CD4-positive, alpha-beta T cell treated with Interleukin-6 for 4 hours (primary cell): Measurements from ENCODE around the gene P4HA2.

ENCODE experiments used
- DNase-seq: peaks from one replicate; pipeline ENCODE4 v3.0.0-alpha.2; 2020; ENCODE audit warnings: mixed read lengths

Gene P4HA2

DNA sequence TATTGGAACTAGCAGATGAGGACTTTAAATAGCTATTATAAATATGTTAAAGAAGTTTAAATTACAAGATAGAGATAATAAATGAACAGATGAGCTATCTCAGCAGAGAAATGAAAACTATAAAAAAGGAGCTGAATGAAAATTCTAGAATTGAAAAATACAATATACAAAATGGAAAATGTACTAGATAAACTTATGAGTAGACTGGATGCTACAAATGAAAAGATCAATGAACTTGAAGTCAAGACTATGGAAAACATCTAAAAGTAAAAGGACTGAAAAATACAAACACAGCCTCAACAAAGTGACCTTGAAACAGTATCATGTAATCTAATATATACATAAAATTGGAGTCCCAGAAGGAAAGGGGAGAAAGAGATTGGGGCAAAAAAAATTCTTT lies 19.2 kb upstream of the P4HA2 start:
- DNase-seq, result no peak

- no peak for DNase-seq
Measured at GRCh38 chr5:132245593-132245992, 17.9 kb upstream of the P4HA2 start.

DNA sequence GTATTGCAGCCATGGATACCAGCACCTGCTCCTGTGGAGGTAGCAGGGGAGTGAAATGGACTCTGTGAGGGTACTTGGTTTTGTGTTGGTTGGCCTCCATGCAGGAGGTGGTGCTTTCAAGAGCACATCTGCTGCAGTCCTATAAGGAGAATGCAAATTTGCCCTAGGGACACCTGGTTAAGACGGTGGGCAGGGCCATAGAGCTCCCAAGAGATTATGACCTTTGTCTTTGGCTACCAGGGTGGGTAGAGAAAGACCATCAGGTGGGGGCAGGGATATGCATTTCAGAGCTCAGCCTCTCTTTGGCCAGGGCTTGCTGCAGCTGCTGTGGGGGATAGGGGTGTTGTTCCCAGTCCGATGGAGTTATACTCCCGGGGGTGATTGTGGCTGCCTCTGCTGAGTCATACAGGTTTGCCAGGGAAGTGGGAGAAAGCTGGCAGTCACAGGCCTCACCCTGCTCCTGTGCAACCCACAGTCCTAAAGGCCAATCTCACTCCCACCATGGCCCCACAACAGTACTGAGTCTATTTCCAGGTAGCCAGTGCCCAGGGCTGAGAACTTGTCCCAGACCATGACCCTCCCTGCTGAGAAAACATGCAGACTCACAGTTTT lies 15.8 kb upstream of the P4HA2 start:
- DNase-seq, result no peak

GRCh38 chr5:132239776-132240175 lies 12.1 kb upstream of the P4HA2 start:
- no peak for DNase-seq

DNA sequence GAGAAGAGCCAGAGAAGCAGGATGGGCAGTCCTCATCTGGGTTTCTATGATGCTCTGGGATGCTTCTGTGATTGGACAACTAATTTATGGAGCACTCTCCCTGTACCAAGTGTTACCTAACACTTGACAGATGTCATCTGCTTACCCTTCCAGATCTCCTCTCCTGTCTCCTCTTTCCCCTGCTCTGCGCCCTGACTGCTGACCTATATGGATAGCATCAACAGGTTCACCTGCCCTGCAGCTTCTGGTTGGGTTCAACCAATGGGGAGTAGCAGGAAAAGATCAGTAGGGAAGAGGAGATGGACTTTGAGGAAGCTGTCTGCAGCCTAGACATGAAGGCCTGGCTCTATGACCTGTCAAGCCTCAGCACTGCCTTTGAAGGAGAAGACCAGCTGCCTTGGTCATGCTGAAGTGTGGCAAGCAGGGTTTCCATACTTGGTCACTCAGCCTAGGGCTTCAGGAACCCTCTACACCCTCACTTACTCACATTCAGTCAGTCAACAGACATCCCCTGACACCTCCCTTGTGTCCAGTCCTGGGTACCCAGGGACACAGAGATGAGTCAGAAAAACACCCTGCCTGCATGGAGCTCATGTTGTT lies 11.3 kb upstream of the P4HA2 start:
- no peak for DNase-seq

GRCh38 chr5:132238169-132238744 lies 10.6 kb upstream of the P4HA2 start:
- DNase-seq, result peak; percentile 66

- no peak for DNase-seq
Measured at GRCh38 chr5:132237670-132238069, 10.0 kb upstream of the P4HA2 start.

- DNase-seq, result no peak
Measured at GRCh38 chr5:132237141-132237540, 9.5 kb upstream of the P4HA2 start.

GRCh38 chr5:132235340-132235739 lies 7.7 kb upstream of the P4HA2 start:
- DNase-seq, result no peak

GRCh38 chr5:132234684-132235062 lies 7.0 kb upstream of the P4HA2 start:
- DNase-seq, result no peak

DNA sequence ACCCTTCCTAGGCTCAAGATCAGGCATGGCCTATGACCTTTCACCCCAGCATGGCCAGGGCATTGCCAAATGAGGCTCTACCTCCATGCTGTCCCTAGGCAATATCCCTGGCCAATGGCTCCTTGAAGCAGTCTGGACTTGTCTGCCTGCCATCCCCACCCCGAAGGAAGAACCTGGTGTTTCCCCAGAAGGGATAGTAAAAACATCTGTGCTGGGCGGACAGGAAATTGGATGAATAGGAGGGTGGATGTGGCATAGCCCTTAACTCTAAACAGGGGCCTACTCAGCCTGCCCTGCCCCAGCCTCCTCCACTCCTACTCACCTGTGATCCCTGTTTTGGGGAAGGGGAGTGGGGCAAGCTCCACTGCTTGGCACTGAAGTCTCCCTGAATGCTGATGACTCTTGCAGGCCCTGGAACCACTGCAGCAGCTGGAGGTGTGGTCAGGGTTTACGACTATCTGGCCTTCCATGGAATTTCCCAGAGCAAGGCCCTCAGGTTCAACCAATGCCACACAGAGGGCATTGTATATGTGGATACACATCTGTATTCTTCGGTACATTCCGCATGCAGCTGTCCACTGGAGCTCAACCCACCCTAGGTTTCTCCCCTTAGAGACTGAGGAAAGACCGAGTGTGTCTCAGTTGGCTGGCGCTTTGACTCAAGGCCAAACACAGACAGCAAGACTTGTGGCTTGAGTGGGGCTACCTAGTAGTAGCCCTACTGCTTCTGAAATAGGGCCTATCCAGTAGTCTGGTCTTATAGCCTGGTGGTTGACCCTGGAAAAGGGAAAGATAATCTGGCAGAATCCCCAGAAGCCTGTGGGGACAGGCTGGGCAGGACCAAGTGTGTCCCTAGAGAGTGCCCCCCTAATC lies 6.4 kb upstream of the P4HA2 start:
- no peak for DNase-seq

- no peak for DNase-seq
Measured at GRCh38 chr5:132233081-132233480, 5.4 kb upstream of the P4HA2 start.

GRCh38 chr5:132232465-132232864 lies 4.8 kb upstream of the P4HA2 start:
- no peak for DNase-seq

DNA sequence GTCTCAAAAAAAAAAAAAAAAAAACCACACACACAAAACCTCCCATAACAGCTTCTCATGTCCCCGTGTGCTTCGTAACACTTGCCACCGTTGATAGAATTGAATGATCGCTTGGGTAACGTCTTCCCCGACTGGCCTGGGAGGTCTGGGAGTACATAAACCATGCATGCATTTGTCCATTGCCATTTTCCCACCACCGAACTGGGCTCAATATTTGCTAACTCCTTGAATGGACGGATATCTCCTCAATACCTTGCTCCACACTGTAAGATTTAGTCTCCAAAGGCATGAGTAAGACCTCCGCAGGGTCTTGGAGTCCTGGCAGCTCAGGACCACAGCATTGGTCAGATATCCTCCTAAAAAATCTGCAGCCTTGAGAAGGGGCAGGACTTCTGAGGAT lies 3.2 kb upstream of the P4HA2 start:
- DNase-seq, result no peak

DNA sequence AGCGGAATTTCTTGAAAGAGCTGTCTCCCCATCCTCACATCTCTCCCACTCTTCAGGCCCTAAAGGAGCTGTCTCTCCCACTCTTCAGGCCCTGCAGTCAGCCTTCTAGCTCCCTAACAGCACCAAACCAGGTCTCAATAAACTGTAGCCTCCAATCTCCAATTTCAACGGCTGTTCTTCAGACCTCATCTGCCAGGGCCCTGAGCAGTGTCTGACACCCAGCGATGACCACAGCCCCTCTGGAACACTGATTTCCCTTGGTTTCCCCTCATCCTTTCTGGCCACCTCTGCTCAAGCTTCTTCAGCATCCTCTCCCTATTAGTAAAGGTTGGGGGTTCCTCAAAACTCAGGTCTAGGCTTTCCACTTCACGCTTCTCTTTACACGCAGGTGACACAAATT lies 1.6 kb upstream of the P4HA2 start:
- DNase-seq, result no peak

DNA sequence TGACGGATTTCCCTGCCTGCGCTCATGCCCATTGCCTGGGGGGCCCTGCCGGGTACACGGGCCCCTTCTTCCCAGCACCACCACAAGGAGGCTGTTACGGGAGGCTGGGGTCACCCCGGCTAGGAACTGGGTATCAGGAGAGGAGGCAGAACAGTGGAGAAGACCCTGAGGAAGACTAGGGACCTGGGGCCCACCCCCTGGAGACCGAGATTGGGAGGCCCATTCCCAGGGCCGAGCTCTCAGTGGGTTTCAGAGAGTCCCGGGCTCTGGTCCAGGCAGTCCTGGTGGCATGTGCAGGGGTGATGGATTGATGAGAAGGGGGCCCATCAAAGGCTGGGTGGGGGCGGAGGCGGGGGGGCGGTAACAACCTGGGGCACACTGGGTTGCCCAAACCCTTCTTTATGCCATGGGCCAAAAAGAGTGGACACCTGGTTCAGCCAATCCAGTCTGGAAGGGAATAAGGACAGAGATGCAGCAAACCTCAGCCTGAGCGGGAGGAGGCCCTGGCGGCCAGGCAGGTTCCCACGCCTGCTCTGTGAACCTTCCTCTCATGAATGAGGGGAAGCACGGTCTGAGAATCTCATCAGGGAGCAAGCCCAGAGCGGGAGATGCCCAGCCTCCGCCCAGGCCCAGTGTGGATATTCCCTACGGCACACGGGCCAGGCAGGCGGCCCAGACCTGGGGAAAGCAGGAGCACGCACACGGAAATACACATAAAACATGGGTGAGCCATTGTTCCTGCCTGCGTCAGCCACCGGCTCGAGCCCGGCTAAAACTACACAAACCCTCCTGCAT lies 785 bp upstream of the P4HA2 start:
- DNase-seq, result no peak

DNA sequence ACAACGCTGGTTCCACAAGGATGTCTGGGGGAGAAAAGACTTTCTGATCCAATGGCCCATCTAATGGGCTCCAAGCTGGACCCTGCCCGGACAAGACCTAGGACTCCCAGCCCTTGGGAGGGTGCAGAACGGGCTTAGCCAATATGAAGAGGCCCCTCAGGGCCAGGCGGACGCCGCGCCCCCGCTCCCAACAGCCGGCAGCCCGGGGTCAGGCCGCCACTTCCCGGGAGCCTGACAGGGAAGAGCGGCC lies 493 bp downstream of the P4HA2 start:
- DNase-seq, result no peak

DNA sequence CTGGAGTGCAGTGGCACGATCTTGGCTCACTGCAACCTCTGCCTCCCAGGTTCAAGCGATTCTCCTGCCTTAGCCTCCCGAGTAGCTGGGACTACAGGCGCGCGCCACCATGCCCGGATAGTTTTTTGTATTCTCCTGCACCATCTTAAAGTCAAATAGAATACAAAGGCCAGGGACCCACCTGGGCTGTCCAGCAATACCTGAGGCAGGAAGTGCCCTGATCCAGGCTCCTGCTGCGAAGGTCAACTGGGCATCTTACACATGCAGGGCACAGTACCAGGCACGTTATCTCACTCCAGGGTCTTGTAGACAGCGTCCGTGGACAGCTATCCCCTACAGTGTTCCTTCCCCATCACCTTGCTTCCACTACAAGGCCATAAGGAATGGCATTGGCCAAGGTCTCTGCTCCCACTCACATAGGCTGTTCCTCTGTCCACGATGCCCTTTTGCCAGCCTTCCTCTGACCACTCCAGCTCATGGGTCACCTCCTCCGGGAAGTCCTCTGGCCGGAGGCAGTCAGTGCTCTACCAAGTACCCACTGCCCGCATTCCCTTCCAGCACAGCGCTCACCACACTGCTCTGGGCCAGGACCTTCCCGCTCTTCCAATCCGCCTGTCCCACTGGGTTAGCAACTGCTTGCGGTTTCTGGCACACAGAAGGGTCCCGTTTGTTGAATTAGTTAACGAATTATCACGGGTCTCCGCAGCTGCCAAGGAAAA lies 978 bp downstream of the P4HA2 start:
- no peak for DNase-seq

DNA sequence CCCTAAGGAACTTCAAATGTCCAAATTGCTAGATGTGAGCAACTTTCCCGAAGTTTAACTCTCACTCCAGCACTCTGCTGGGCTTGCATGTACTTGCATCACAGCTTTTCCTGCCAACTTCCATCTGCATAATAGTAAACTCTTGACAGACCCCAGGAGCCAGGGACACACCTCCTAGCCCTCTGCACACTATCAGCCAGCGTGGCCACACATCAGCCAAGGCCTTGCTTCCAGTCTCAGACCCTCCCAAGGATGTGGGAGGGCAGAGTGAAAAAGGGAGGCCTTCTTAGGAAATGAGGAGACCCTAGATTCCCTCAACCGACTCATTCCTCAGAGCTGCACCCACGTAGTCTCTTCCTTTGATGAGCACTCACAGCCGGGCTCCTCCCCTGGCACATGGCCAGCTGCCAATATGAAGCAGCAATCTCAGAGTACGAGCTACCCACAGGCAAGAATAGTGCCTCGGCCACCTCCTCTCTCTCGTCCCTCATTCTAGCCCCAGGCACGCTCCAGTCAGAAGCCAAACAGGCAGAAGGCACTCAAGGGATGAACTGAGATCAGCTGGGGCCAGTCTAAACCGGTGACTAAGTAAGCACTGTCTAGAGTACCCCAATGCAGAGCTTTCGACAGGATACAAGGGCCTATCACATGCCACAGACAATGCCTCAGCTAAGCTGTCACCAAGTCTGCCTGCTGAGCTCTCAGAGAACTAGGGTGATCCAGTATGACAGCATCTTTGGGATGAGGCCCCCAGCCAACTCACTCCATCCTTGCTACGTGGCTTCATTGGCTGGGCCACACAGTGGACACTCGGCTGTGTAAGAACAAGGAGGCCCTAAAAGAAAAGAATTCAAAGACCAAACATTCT lies 2.3 kb downstream of the P4HA2 start:
- DNase-seq, result peak; percentile 50

GRCh38 chr5:132224716-132225115 lies 2.9 kb downstream of the P4HA2 start:
- DNase-seq, result no peak

- no peak for DNase-seq
Measured at GRCh38 chr5:132223861-132224260, 3.8 kb downstream of the P4HA2 start.

GRCh38 chr5:132222649-132223038 lies 5.0 kb downstream of the P4HA2 start:
- DNase-seq, result no peak
